BJ (cell line): ENCODE measurements around the gene CTCF. TPM values are rescaled to one million over a fixed set of nuclear protein-coding genes. Genes with fewer than 3 reads are reported as not detected.
A peak's percentile ranks its signal among the peaks of the same experiment; 100 is the strongest.

ENCODE experiments used
- CTCF ChIA-PET: fragments of 350-600 bp; formaldehyde crosslinking; extraction: SDS; loops from one replicate; lab custom pipeline; 2021; ENCODE audit warnings: antibody characterized with exemption, inconsistent platforms; lab: Yijun Ruan, JAX
- POLR2A ChIA-PET: fragments of 300-600 bp; sonication (Branson Sonifier 250); formaldehyde crosslinking; extraction: SDS; loops from one replicate; lab custom pipeline; 2021; ENCODE audit warnings: antibody characterized with exemption; lab: Charles Lee
- DNase-seq: peaks from one replicate; pipeline ENCODE4 v3.0.0-alpha.2; 2011; ENCODE audit warnings: low read depth
- H3K27me3 ChIP-seq: 2 replicates; pipeline ENCODE4 v1.6.0; 2011; ENCODE audit warnings: low read length; ENCODE audit not compliant: control insufficient read depth, insufficient read depth
- H3K36me3 ChIP-seq: 2 replicates; pipeline ENCODE4 v1.5.1; 2011; ENCODE audit warnings: low read length; ENCODE audit not compliant: control insufficient read depth, insufficient read depth
- H3K4me3 ChIP-seq: 2 replicates; pipeline ENCODE4 v1.5.1; 2011; ENCODE audit warnings: low read depth, mild to moderate bottlenecking, control low read depth, low read length
- CTCF ChIP-seq: IDR thresholded peaks from 2 replicates; pipeline ENCODE4 v1.5.1; 2011; ENCODE audit warnings: low read depth, mild to moderate bottlenecking, control low read depth, inconsistent platforms, low read length, moderate library complexity; ENCODE audit not compliant: insufficient read depth
- polyA plus RNA-seq: library from polyadenylated mRNA; depleted of rRNA; stranded (reverse); fragments of >200 nt; gene quantifications from 2 replicates; pipeline ENCODE4 v1.2.3, GENCODE V29; 2011

The CTCF gene
- polyA plus RNA-seq, 1 experiment: 20.9 TPM

GRCh38 chr16:67562918-67563707 lies 787 bp downstream of the CTCF start:
- DNase-seq: no peak
- Histone ChIP-seq H3K27me3 (no peaks in the 10 kb centered on the region), H3K4me3 (peak overlapping the region; percentile 65), H3K36me3 (no peaks in the 10 kb centered on the region)
- CTCF ChIA-PET: interaction anchor here (0.8 to 4.4 kb wide), 18 partner anchors 9 to 110 kb away, joined by 3 to 35 read pairs (median 6); partner anchors contain the start of genes ACD, ATP6V0D1, C16orf86 and CARMIL2
- peak; percentile 23; the same call in 1 of the 2 replicates for TF ChIP-seq CTCF
- POLR2A ChIA-PET: interaction anchor here (0.6 kb wide), 1 partner anchor 97 kb away, joined by 3 read pairs; the partner anchor contains the start of gene ACD

- ChIA-PET POLR2A (interaction anchor here (0.6 kb wide), 1 partner anchor 96 kb away, joined by 3 read pairs; the partner anchor contains the start of gene ACD), CTCF (interaction anchor here (0.9 to 4.4 kb wide), 12 partner anchors 8 to 107 kb away, joined by 3 to 35 read pairs (median 6); partner anchors contain the start of genes C16orf86, CARMIL2 and ENKD1)
- no peaks in the 10 kb centered on the region for H3K36me3 ChIP-seq
- H3K27me3 ChIP-seq: no peaks in the 10 kb centered on the region
- peak overlapping the region; percentile 65 for H3K4me3 ChIP-seq
- TF ChIP-seq CTCF: no peak
- DNase-seq: no peak
Measured at GRCh38 chr16:67563708-67564468, 1.6 kb downstream of the CTCF start.

- no peak for TF ChIP-seq CTCF
- ChIA-PET POLR2A (no interaction called here), CTCF (no interaction called here)
- H3K27me3 ChIP-seq: no peaks in the 10 kb centered on the region
- no peak overlapping the region for H3K4me3 ChIP-seq
- no peak for DNase-seq
- no peaks in the 10 kb centered on the region for H3K36me3 ChIP-seq
Measured at GRCh38 chr16:67565470-67566100, 3.3 kb downstream of the CTCF start.

- DNase-seq: no peak
- H3K27me3 ChIP-seq: no peaks in the 10 kb centered on the region
- peaks cover 2% of the 10 kb centered on the region; the same call in 1 of the 2 replicates for H3K36me3 ChIP-seq
- no peak for TF ChIP-seq CTCF
- ChIA-PET POLR2A (no interaction called here), CTCF (interaction anchor here (0.6 to 3.0 kb wide), 7 partner anchors 9 to 630 kb away, joined by 3 to 13 read pairs (median 3); partner anchors contain the start of genes CARMIL2 and CTCF)
- H3K4me3 ChIP-seq: no peak overlapping the region
Measured at GRCh38 chr16:67571464-67571863, 9.1 kb downstream of the CTCF start.
